Thyroid gland (tissue), 4 donors: ENCODE results near the gene CGN.

ENCODE experiments used
- POLR2A ChIP-seq, 2 donors: fragments of 450-650 bp; IDR thresholded peaks; one replicate each; pipeline ENCODE4 v1.6.1; 2017; ENCODE audit warnings: antibody characterized with exemption in 2 of 2, mild to moderate bottlenecking in 2 of 2, moderate library complexity in 1 of 2
- TF ChIP-seq, protein P1 (sequence below), 6 experiments: fragments of 200-600 bp in 3 of 6; fragments of 450-650 bp in 3 of 6; sonication (generic) in 3 of 6; IDR thresholded peaks; one replicate each; pipeline ENCODE4 v1.5.1; 2016 to 2019; ENCODE audit warnings: antibody characterized with exemption in 6 of 6, mild to moderate bottlenecking in 2 of 6, inconsistent platforms in 1 of 6, moderate library complexity in 1 of 6

DNA sequence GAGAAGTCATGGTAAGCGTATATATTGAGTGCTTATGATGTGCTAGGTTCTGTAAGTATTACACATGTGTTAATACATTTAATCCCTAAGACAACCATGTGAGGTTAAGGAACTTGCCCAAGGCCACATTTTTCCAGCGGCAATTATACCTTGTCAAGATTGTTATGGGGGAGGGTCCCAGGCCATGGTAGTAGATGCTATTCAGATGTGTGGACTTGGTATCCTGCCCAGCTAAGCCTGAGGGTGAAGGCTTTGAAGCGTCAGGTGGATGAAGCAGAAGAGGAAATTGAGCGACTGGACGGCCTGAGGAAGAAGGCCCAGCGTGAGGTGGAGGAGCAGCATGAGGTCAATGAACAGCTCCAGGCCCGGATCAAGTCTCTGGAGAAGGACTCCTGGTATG, 25.3 kb downstream of the CGN start:
- TF ChIP-seq, protein P1, sequence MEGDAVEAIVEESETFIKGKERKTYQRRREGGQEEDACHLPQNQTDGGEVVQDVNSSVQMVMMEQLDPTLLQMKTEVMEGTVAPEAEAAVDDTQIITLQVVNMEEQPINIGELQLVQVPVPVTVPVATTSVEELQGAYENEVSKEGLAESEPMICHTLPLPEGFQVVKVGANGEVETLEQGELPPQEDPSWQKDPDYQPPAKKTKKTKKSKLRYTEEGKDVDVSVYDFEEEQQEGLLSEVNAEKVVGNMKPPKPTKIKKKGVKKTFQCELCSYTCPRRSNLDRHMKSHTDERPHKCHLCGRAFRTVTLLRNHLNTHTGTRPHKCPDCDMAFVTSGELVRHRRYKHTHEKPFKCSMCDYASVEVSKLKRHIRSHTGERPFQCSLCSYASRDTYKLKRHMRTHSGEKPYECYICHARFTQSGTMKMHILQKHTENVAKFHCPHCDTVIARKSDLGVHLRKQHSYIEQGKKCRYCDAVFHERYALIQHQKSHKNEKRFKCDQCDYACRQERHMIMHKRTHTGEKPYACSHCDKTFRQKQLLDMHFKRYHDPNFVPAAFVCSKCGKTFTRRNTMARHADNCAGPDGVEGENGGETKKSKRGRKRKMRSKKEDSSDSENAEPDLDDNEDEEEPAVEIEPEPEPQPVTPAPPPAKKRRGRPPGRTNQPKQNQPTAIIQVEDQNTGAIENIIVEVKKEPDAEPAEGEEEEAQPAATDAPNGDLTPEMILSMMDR (IDR thresholded peaks at IDR 0.05): no peak
- TF ChIP-seq POLR2A (IDR thresholded peaks at IDR 0.05): no peak
